Stimulated activated CD8-positive, alpha-beta memory T cell treated with anti-CD3 and anti-CD28 coated beads, Interleukin-7, amount 100 ng/mL, for 24 hours (primary cell): ENCODE results near the gene INTS11.

Experiments used
- DNase-seq: peaks from one replicate; pipeline ENCODE4 v3.0.0-alpha.2; 2020; ENCODE audit warnings: low read depth

The INTS11 gene

GRCh38 chr1:1299686-1300351 lies 24.6 kb downstream of the INTS11 start:
- DNase-seq, result no peak

- DNase-seq, result no peak
Measured at GRCh38 chr1:1298861-1299685, 25.4 kb downstream of the INTS11 start.

GRCh38 chr1:1297802-1298424 lies 26.5 kb downstream of the INTS11 start:
- DNase-seq, result no peak

GRCh38 chr1:1296070-1297061 lies 28.1 kb downstream of the INTS11 start:
- no peak for DNase-seq

- no peak for DNase-seq
Measured at GRCh38 chr1:1295154-1295923, 29.1 kb downstream of the INTS11 start.

GRCh38 chr1:1294250-1294890 lies 30.1 kb downstream of the INTS11 start:
- DNase-seq, result no peak

GRCh38 chr1:1293263-1294249 lies 30.9 kb downstream of the INTS11 start:
- DNase-seq, result no peak

- no peak for DNase-seq
Measured at GRCh38 chr1:1292851-1293250, 31.6 kb downstream of the INTS11 start.

- no peak for DNase-seq
Measured at GRCh38 chr1:1292442-1292779, 32.0 kb downstream of the INTS11 start.

- DNase-seq, result no peak
Measured at GRCh38 chr1:1291548-1292441, 32.7 kb downstream of the INTS11 start.

- no peak for DNase-seq
Measured at GRCh38 chr1:1291023-1291528, 33.4 kb downstream of the INTS11 start.

- DNase-seq, result peak; percentile 47
Measured at GRCh38 chr1:1290238-1290731, 34.2 kb downstream of the INTS11 start.

GRCh38 chr1:1287288-1288110 lies 37.0 kb downstream of the INTS11 start:
- DNase-seq, result no peak

GRCh38 chr1:1286313-1287261 lies 37.9 kb downstream of the INTS11 start:
- DNase-seq, result no peak

GRCh38 chr1:1285611-1286311 lies 38.7 kb downstream of the INTS11 start:
- no peak for DNase-seq
